IMR-90 (cell line): ENCODE data around the gene LUC7L2.

ENCODE experiments used
- CTCF ChIP-seq: conservative IDR thresholded peaks from 2 replicates; pipeline ENCODE4 v1.5.1; 2012; ENCODE audit warnings: mild to moderate bottlenecking, low read depth, low read length, improper control_type of control experiment
- POLR2A ChIP-seq: IDR thresholded peaks from 2 replicates; pipeline ENCODE4 v1.6.1; 2012; ENCODE audit warnings: mild to moderate bottlenecking, low read depth, low read length
- RAD21 ChIP-seq: IDR thresholded peaks from 2 replicates; pipeline ENCODE4 v1.6.1; 2012; ENCODE audit warnings: low read length, improper control_type of control experiment
- RCOR1 ChIP-seq: IDR thresholded peaks from 2 replicates; pipeline ENCODE4 v1.6.1; 2012; ENCODE audit warnings: mild to moderate bottlenecking, low read length, improper control_type of control experiment; ENCODE audit not compliant: insufficient replicate concordance
- SMC3 ChIP-seq: fragments of 150-350 bp; IDR thresholded peaks from 2 replicates; pipeline ENCODE4 v1.6.1; 2016; ENCODE audit warnings: low read depth, mild to moderate bottlenecking, antibody characterized with exemption, low read length, moderate library complexity
- USF2 ChIP-seq: fragments of 150-350 bp; IDR thresholded peaks from 2 replicates; pipeline ENCODE4 v1.6.1; 2017; ENCODE audit warnings: mild to moderate bottlenecking, antibody characterized with exemption, low read length, low read depth

GRCh38 chr7:139330333-139331030 is 29.2 kb upstream of the LUC7L2 start:
- TF ChIP-seq SMC3: no peak
- no peak for TF ChIP-seq CTCF
- TF ChIP-seq RAD21: no peak
- TF ChIP-seq POLR2A: no peak
- TF ChIP-seq USF2: no peak
- TF ChIP-seq RCOR1: no peak
